DLD1 (cell line): ENCODE results near the gene PLEKHM3.
"Not testable (repeated sequence)": the region's sequence is repeated elsewhere in the genome, so short reads cannot be mapped to it uniquely, and the experiment has no call there.

Experiments
- in situ Hi-C: cut with HindIII; loops from 2 replicates; pipeline ENCODE4 v1.10.0; 2017; ENCODE audit warnings: low sequenced_read_pairs

Gene PLEKHM3

GRCh38 chr2:208037564-208038487 lies 12.5 kb upstream of the PLEKHM3 start:
- in situ Hi-C loops: no loop called here

GRCh38 chr2:208036357-208036756 lies 11.0 kb upstream of the PLEKHM3 start:
- in situ Hi-C loops: no loop called here

GRCh38 chr2:208034503-208035140 lies 9.3 kb upstream of the PLEKHM3 start:
- in situ Hi-C loops: no loop called here

- in situ Hi-C loops: no loop called here
These were observed 8.6 kb upstream of the PLEKHM3 start for GRCh38 chr2:208033701-208034502.

- in situ Hi-C loops: no loop called here
These were observed 6.3 kb upstream of the PLEKHM3 start for GRCh38 chr2:208031608-208032019.

- in situ Hi-C loops: no loop called here
These were observed 472 bp upstream of the PLEKHM3 start for GRCh38 chr2:208025814-208026184.

GRCh38 chr2:208024091-208024490 lies 1.2 kb downstream of the PLEKHM3 start:
- in situ Hi-C loops: no loop called here

GRCh38 chr2:208020253-208020652 lies 5.1 kb downstream of the PLEKHM3 start:
- in situ Hi-C loops: no loop called here

- in situ Hi-C loops: not testable (repeated sequence)
These were observed 7.1 kb downstream of the PLEKHM3 start for GRCh38 chr2:208018124-208018712.

GRCh38 chr2:208017721-208018120 lies 7.6 kb downstream of the PLEKHM3 start:
- in situ Hi-C loops: no loop called here

- in situ Hi-C loops: no loop called here
These were observed 9.9 kb downstream of the PLEKHM3 start for GRCh38 chr2:208015475-208015874.

- in situ Hi-C loops: no loop called here
These were observed 11.8 kb downstream of the PLEKHM3 start for GRCh38 chr2:208013285-208014178.

- in situ Hi-C loops: no loop called here
These were observed 12.9 kb downstream of the PLEKHM3 start for GRCh38 chr2:208012449-208012848.

GRCh38 chr2:208010506-208010905 lies 14.8 kb downstream of the PLEKHM3 start:
- in situ Hi-C loops: no loop called here

GRCh38 chr2:208006833-208007232 lies 18.5 kb downstream of the PLEKHM3 start:
- in situ Hi-C loops: no loop called here

GRCh38 chr2:208006337-208006736 lies 19.0 kb downstream of the PLEKHM3 start:
- in situ Hi-C loops: no loop called here

- in situ Hi-C loops: no loop called here
These were observed 23.4 kb downstream of the PLEKHM3 start for GRCh38 chr2:208001924-208002323.

- in situ Hi-C loops: no loop called here
These were observed 24.5 kb downstream of the PLEKHM3 start for GRCh38 chr2:208000701-208001395.

- in situ Hi-C loops: no loop called here
These were observed 28.5 kb downstream of the PLEKHM3 start for GRCh38 chr2:207996848-207997247.
